Ascending aorta (tissue), 2 donors: ENCODE measurements around the gene FOXN3. TPM values are rescaled to one million over a fixed set of nuclear protein-coding genes. Genes with fewer than 3 reads are reported as not detected.

Experiments used
- DNase-seq, 2 donors: peaks; one replicate each; pipeline ENCODE4 v3.0.0-alpha.2; 2019; ENCODE audit warnings: low spot score in 2 of 2
- H3K27ac ChIP-seq, 2 donors: fragments of 200-600 bp; sonication (generic); one replicate each; pipeline ENCODE4 v1.5.1; 2016 to 2017; ENCODE audit warnings: mild to moderate bottlenecking in 1 of 2
- H3K27me3 ChIP-seq: fragments of 200-600 bp; sonication (generic); one replicate; pipeline ENCODE4 v1.5.1; 2017
- H3K36me3 ChIP-seq, 2 donors: fragments of 200-600 bp; sonication (generic); one replicate each; pipeline ENCODE4 v1.5.1; 2016
- H3K4me1 ChIP-seq, 2 donors: fragments of 200-600 bp; sonication (generic); one replicate each; pipeline ENCODE4 v1.5.1; 2016 to 2017; ENCODE audit warnings: mild to moderate bottlenecking in 1 of 2
- H3K4me3 ChIP-seq, 2 donors: fragments of 200-600 bp; sonication (generic); one replicate each; pipeline ENCODE4 v1.5.1; 2016 to 2017; ENCODE audit warnings: mild to moderate bottlenecking in 1 of 2
- H3K9me3 ChIP-seq, 2 donors: fragments of 200-600 bp; sonication (generic); one replicate each; pipeline ENCODE4 v1.5.1; 2016
- intact Hi-C: fragments of 100-400 bp; cut with DNase I; formaldehyde crosslinking; loops from one replicate; pipeline ENCODE4 v1.15.1; 2023
- total RNA-seq: library from RNA; depleted of rRNA; stranded (reverse); fragments of >200 nt; gene quantifications from one replicate; pipeline ENCODE4 v1.1.0, GENCODE V29; 2016
- TF ChIP-seq, protein P1 (sequence below), 3 experiments: fragments of 200-600 bp in 2 of 3; fragments of 450-650 bp in 1 of 3; sonication (generic) in 2 of 3; IDR thresholded peaks; one replicate each; pipeline ENCODE4 v1.5.1; 2016 to 2019; ENCODE audit warnings: antibody characterized with exemption in 3 of 3, mild to moderate bottlenecking in 1 of 3, moderate library complexity in 1 of 3

The FOXN3 gene
- total RNA-seq, 1 donor from 2014 or later: 96.3 TPM

GRCh38 chr14:89319687-89320086 is 97.3 kb downstream of the FOXN3 start:
- TF ChIP-seq, protein P1, sequence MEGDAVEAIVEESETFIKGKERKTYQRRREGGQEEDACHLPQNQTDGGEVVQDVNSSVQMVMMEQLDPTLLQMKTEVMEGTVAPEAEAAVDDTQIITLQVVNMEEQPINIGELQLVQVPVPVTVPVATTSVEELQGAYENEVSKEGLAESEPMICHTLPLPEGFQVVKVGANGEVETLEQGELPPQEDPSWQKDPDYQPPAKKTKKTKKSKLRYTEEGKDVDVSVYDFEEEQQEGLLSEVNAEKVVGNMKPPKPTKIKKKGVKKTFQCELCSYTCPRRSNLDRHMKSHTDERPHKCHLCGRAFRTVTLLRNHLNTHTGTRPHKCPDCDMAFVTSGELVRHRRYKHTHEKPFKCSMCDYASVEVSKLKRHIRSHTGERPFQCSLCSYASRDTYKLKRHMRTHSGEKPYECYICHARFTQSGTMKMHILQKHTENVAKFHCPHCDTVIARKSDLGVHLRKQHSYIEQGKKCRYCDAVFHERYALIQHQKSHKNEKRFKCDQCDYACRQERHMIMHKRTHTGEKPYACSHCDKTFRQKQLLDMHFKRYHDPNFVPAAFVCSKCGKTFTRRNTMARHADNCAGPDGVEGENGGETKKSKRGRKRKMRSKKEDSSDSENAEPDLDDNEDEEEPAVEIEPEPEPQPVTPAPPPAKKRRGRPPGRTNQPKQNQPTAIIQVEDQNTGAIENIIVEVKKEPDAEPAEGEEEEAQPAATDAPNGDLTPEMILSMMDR (IDR thresholded peaks at IDR 0.05): no peak
- no peak for DNase-seq
- H3K27me3 ChIP-seq: no peaks in the 10 kb centered on the region
- no peak overlapping the region for H3K27ac ChIP-seq
- H3K4me1 ChIP-seq: no peaks in the 10 kb centered on the region
- H3K9me3 ChIP-seq: no peaks in the 10 kb centered on the region
- intact Hi-C loops: no loop called here
- no peak overlapping the region for H3K4me3 ChIP-seq
- no peaks in the 10 kb centered on the region for H3K36me3 ChIP-seq

DNA sequence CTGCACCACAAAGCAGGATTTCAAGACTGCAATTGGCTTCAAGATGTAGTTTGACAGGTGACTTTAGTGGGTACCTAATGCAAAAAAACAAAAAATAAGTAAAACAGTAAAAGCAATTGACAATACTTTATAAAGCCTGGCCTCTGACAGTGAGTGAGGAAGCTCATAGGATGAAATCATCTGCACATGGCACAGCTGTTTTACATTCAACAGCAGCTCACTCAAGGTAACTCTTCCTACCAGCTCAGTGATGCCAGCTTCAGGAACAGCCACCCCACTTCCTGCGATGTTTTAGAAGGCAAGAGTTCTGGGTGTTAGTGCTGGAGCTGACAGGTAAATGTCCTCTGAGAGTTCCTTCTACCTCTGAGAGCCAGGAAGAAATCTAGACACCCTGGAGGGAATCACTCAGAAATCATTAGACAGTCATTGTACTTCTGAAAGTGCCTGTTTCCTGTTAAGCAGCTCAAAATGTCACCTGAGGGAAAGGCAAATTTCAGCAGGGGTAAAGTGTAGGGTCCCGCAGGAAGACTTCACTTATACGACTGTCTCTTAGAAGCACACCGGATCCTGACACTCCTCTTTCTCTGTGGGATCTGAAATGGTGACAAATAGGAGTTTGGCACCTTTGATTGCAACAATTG is 99.9 kb downstream of the FOXN3 start:
- Histone ChIP-seq H3K27me3 (no peaks in the 10 kb centered on the region), H3K4me1 (no peaks in the 10 kb centered on the region), H3K36me3 (no peaks in the 10 kb centered on the region), H3K9me3 (no peaks in the 10 kb centered on the region), H3K27ac (no peak overlapping the region), H3K4me3 (no peak overlapping the region)
- TF ChIP-seq, protein P1 (IDR thresholded peaks at IDR 0.05): no peak
- intact Hi-C loops: no loop called here
- DNase-seq: no peak

DNA sequence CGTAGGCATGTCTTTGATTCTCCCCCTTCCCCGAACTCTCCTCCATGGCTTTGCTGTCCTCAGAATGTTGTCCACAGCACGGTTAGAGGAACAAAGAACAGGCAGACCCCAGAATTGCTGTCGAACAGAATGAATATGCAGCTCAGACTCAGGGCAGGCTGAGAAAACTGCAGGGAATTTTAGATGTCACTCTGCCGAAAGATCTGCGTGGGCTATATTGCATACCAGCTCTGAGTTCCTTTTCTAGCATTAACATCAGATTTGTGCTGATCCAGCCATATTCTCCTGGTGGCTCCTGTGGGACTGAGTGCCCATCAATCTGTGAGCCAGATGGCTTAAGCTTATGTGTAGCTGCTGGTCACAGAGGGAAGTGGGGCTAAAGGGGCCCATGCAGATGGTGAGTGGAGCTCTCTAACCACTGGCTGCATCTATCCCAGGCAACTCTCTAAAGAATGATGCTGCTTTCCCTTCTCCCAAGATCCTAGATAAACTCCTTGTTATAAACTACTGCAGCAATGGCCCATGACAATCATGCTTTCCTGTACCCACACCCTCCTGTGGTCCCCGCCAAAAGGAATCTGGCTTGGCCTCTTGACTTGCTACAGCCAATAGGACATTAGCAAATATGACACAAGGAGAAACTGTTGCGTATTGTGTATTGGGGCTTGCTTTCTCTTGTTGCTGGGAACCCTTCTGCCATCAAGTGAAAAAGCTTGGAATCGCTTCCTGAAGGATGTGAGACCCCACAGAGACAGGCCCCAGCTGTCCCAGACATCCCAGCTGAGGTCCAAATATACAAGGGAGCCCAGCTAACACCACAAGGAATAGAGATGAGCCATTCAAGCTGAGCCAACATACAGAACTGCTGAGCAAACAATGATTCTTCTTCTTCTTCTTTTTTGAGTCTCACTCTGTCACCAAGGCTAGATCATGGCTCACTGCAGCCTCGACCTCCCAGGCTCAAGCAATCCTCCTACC is 101.3 kb downstream of the FOXN3 start:
- H3K36me3 ChIP-seq: no peaks in the 10 kb centered on the region
- no peaks in the 10 kb centered on the region for H3K4me1 ChIP-seq
- H3K4me3 ChIP-seq: no peak overlapping the region
- no peak for DNase-seq
- H3K27ac ChIP-seq: no peak overlapping the region
- TF ChIP-seq, protein P1 (IDR thresholded peaks at IDR 0.05): no peak
- intact Hi-C loops: no loop called here
- no peaks in the 10 kb centered on the region for H3K9me3 ChIP-seq
- no peaks in the 10 kb centered on the region for H3K27me3 ChIP-seq

DNA sequence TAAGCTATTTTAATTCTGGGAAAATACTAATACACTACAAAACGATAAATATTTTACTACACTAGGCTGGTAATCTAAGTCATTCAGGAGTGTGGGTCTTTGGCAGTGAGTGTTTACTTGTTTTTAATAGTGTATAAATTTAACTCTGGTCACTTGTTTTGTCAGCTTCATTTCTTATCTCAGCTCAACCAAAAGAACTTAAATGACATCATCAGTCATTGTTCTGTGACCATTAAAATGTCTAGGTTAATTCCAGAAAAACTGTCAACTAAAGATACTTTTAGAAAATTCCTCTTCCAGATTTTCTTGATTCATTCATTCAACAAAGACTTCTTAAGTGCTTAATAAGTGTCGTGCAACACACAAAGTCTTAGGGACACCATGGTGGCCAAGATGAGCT is 102.8 kb downstream of the FOXN3 start:
- TF ChIP-seq, protein P1 (IDR thresholded peaks at IDR 0.05): no peak

GRCh38 chr14:89312932-89313331 is 104.1 kb downstream of the FOXN3 start:
- Histone ChIP-seq H3K4me3 (no peak overlapping the region), H3K27me3 (no peaks in the 10 kb centered on the region), H3K36me3 (no peaks in the 10 kb centered on the region), H3K4me1 (peaks cover 0 to 9% of the 10 kb centered on the region in 2 donors), H3K9me3 (no peaks in the 10 kb centered on the region), H3K27ac (no peak overlapping the region)
- no peak for DNase-seq
- intact Hi-C loops: no loop called here
- TF ChIP-seq, protein P1 (IDR thresholded peaks at IDR 0.05): no peak

More for the DNA sequence above, 102.8 kb downstream of the FOXN3 start:
- Histone ChIP-seq H3K36me3 (no peaks in the 10 kb centered on the region), H3K27ac (no peak overlapping the region), H3K4me3 (no peak overlapping the region), H3K4me1 (no peaks in the 10 kb centered on the region), H3K27me3 (no peaks in the 10 kb centered on the region), H3K9me3 (no peaks in the 10 kb centered on the region)
- no peak for DNase-seq
- intact Hi-C loops: no loop called here
